ENCODE data around the gene CLPX. TPM values are rescaled to one million over a fixed set of nuclear protein-coding genes. Genes with fewer than 3 reads are reported as not detected.

The CLPX gene
- total RNA-seq, 6 donors from 2014 or later = 39.3 to 105 (median 49.4) TPM

GRCh38 chr15:65217526-65218482 lies 32.7 kb upstream of the CLPX start:
- ATAC-seq (ENCODE audit: low FRiP score in 2 of 2) (no peak), DNase-seq (no peak)
- Histone ChIP-seq H3K4me1 (no peaks in the 10 kb centered on the region), H3K36me3 (no peaks in the 10 kb centered on the region), H3K27me3 (no peaks in the 10 kb centered on the region), H3K27ac (no peak overlapping the region), H3K4me3 (no peak overlapping the region), H3K9me3 (no peaks in the 10 kb centered on the region)
- WGBS, 2 donors = 81 to 83% methylated on average over 9 to 10 of the region's 10 CpGs
- TF ChIP-seq CTCF (IDR thresholded peaks at IDR 0.05) (no peak), POLR2A (IDR thresholded peaks at IDR 0.05) (no peak), EP300 (IDR thresholded peaks at IDR 0.05) (no peak), POLR2AphosphoS5 (IDR thresholded peaks at IDR 0.05) (no peak)

- Histone ChIP-seq H3K4me1 (peaks cover 0 to 8% (median 2%) of the 10 kb centered on the region in 4 donors), H3K27me3 (no peaks in the 10 kb centered on the region), H3K27ac (no peak overlapping the region), H3K4me3 (no peak overlapping the region), H3K36me3 (no peaks in the 10 kb centered on the region), H3K9me3 (no peaks in the 10 kb centered on the region)
- no peak for ATAC-seq (ENCODE audit: low FRiP score in 2 of 2)
- DNase-seq = no peak
- no peak for TF ChIP-seq POLR2A (IDR thresholded peaks at IDR 0.05)
- no peak for TF ChIP-seq CTCF (IDR thresholded peaks at IDR 0.05)
- TF ChIP-seq EP300 (IDR thresholded peaks at IDR 0.05) = no peak
Observed at GRCh38 chr15:65215496-65215895, 30.4 kb upstream of the CLPX start.

GRCh38 chr15:65214010-65214409 lies 28.9 kb upstream of the CLPX start:
- ATAC-seq (ENCODE audit: low FRiP score in 2 of 2) = no peak
- no peak overlapping the region for H3K27ac ChIP-seq
- H3K4me1 ChIP-seq = peaks cover 0 to 8% (median 2%) of the 10 kb centered on the region in 4 donors
- H3K36me3 ChIP-seq = no peaks in the 10 kb centered on the region
- H3K4me3 ChIP-seq = no peak overlapping the region
- H3K27me3 ChIP-seq = no peaks in the 10 kb centered on the region
- no peaks in the 10 kb centered on the region for H3K9me3 ChIP-seq
- WGBS, 2 donors = 80 to 86% methylated on average over 4 of the region's 4 CpGs
- TF ChIP-seq CTCF (IDR thresholded peaks at IDR 0.05) (no peak), POLR2A (IDR thresholded peaks at IDR 0.05) (no peak), EP300 (IDR thresholded peaks at IDR 0.05) (no peak), POLR2AphosphoS5 (IDR thresholded peaks at IDR 0.05) (no peak)
- DNase-seq = no peak

GRCh38 chr15:65213241-65213640 lies 28.1 kb upstream of the CLPX start:
- H3K27me3 ChIP-seq = no peaks in the 10 kb centered on the region
- ATAC-seq (ENCODE audit: low FRiP score in 2 of 2) (peak in 1 of 2 donors; percentile 69), DNase-seq (no peak)
- H3K9me3 ChIP-seq = no peaks in the 10 kb centered on the region
- H3K36me3 ChIP-seq = no peaks in the 10 kb centered on the region
- H3K27ac ChIP-seq = no peak overlapping the region
- WGBS, 2 donors = 83 to 88% methylated on average over 2 of the region's 2 CpGs
- TF ChIP-seq POLR2AphosphoS5 (IDR thresholded peaks at IDR 0.05) = no peak
- no peak for TF ChIP-seq POLR2A (IDR thresholded peaks at IDR 0.05)
- H3K4me3 ChIP-seq = no peak overlapping the region
- H3K4me1 ChIP-seq = peaks cover 0 to 8% (median 2%) of the 10 kb centered on the region in 4 donors

- Histone ChIP-seq H3K36me3 (no peaks in the 10 kb centered on the region), H3K4me1 (peaks cover 0 to 8% (median 2%) of the 10 kb centered on the region in 4 donors), H3K9me3 (no peaks in the 10 kb centered on the region), H3K27me3 (no peaks in the 10 kb centered on the region), H3K4me3 (no peak overlapping the region), H3K27ac (no peak overlapping the region)
- no peak for DNase-seq
- no peak for ATAC-seq (ENCODE audit: low FRiP score in 2 of 2)
- TF ChIP-seq POLR2AphosphoS5 (IDR thresholded peaks at IDR 0.05) (no peak), CTCF (IDR thresholded peaks at IDR 0.05) (peak in 2 of 6 experiments; percentile 17 to 33), EP300 (IDR thresholded peaks at IDR 0.05) (no peak)
- WGBS, 2 donors = 66 to 90% methylated on average over 4 to 5 of the region's 5 CpGs
Observed at GRCh38 chr15:65212097-65212496, 27.0 kb upstream of the CLPX start.

Data from upper lobe of left lung (tissue), 6 donors.